Measurements from ENCODE around the gene KCNB1.

DNA sequence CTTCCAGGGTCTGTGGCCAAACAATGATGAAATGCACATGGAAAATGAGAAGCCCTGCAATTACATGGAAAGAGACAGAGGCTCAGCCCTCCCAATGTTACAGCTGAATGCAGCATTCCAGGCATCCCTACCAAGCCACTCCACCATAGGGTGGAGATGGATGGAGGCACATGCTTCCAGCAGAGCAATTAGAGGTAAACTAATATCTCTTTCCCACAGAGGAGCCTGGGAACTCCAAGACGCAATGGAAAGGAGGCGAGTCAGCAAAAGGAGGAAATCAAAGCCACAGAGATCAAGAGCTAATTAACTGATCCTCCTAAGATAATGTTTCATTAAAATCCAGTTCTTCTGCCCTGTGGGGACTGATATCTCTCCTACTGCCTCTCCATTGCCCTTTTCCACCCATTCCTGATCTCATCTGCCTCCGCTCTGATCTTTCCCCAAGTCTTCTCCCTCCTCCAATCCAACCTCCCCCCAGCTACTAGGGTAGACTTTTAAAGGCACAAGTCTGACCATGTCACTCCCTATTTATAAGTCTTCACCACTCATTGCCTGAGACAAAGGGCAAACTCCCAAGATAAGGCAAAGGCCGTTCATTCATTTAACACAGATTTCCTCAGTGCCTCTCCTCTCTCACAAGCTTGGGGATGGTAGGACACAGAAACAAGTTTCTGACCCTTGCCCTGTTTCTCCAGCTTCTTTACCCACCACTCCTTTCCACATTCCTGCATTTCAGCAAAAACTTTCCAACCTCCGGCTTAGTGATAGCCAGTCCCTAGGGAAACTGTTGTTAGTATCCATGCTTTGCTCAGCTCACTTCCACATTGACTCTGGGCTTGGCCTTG is 14.3 kb upstream of the KCNB1 start:
- TF ChIP-seq, protein P1, sequence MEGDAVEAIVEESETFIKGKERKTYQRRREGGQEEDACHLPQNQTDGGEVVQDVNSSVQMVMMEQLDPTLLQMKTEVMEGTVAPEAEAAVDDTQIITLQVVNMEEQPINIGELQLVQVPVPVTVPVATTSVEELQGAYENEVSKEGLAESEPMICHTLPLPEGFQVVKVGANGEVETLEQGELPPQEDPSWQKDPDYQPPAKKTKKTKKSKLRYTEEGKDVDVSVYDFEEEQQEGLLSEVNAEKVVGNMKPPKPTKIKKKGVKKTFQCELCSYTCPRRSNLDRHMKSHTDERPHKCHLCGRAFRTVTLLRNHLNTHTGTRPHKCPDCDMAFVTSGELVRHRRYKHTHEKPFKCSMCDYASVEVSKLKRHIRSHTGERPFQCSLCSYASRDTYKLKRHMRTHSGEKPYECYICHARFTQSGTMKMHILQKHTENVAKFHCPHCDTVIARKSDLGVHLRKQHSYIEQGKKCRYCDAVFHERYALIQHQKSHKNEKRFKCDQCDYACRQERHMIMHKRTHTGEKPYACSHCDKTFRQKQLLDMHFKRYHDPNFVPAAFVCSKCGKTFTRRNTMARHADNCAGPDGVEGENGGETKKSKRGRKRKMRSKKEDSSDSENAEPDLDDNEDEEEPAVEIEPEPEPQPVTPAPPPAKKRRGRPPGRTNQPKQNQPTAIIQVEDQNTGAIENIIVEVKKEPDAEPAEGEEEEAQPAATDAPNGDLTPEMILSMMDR (IDR thresholded peaks at IDR 0.05) = no peak
- TF ChIP-seq POLR2A (IDR thresholded peaks at IDR 0.05) (no peak), EP300 (IDR thresholded peaks at IDR 0.05) (no peak), POLR2AphosphoS5 (IDR thresholded peaks at IDR 0.05) (no peak)

Data from upper lobe of left lung (tissue), 4 donors.